BLaER1 (cell line): ENCODE results near the gene ILDR2.

Experiments used
- H3K27ac ChIP-seq: shearing (Covaris generic); formaldehyde crosslinking; 2 replicates; pipeline ENCODE4 v1.8.1; 2022
- H3K27me3 ChIP-seq: shearing (Covaris generic); formaldehyde crosslinking; 2 replicates; pipeline ENCODE4 v1.8.1; 2022
- H3K36me3 ChIP-seq: shearing (Covaris generic); formaldehyde crosslinking; 2 replicates; pipeline ENCODE4 v1.8.1; 2022
- H3K4me1 ChIP-seq: shearing (Covaris generic); formaldehyde crosslinking; 2 replicates; pipeline ENCODE4 v1.8.1; 2022
- H3K4me2 ChIP-seq: shearing (Covaris generic); formaldehyde crosslinking; 2 replicates; pipeline ENCODE4 v1.8.1; 2022
- H3K4me3 ChIP-seq: shearing (Covaris generic); formaldehyde crosslinking; 2 replicates; pipeline ENCODE4 v1.8.1; 2022
- H3K9ac ChIP-seq: shearing (Covaris generic); formaldehyde crosslinking; 2 replicates; pipeline ENCODE4 v1.8.1; 2022
- H3K9me3 ChIP-seq: shearing (Covaris generic); formaldehyde crosslinking; 2 replicates; pipeline ENCODE4 v1.8.1; 2022
- H4K20me1 ChIP-seq: shearing (Covaris generic); formaldehyde crosslinking; 2 replicates; pipeline ENCODE4 v1.8.1; 2022
- Cebpa-rat ChIP-seq: shearing (Covaris generic); IDR thresholded peaks from 2 replicates; pipeline ENCODE4 v1.8.1; 2022

Gene ILDR2

DNA sequence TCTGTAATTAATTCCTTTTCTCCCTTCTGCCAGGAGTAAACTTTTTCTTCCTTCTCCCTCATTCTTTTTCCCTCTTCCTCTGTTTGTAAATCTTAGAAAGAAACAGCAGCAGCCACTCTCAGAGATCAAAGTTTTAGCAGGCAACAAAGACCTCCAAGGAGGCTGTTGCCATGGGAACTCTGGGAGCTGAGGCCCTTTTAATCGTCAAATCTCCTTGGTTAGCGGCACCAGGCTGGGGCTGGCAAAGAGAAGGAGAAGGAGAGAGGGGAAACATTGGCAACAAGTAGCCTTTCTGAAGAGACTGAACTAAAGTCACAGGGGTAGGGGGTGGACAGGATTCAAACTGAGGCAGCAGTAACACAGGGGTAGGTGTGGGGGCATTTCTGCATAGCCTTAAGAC is 25.2 kb downstream of the ILDR2 start:
- H3K27ac ChIP-seq = no peak overlapping the region
- TF ChIP-seq Cebpa-rat = no peak
- no peaks in the 10 kb centered on the region for H3K36me3 ChIP-seq
- no peaks in the 10 kb centered on the region for H3K27me3 ChIP-seq
- 0 out of 2 replicates have a peak overlapping the region, but pooled peaks have one; percentile 0 for H3K4me2 ChIP-seq
- H3K4me1 ChIP-seq = peaks cover 41% of the 10 kb centered on the region
- no peak overlapping the region for H3K4me3 ChIP-seq
- H3K9me3 ChIP-seq = no peaks in the 10 kb centered on the region
- H4K20me1 ChIP-seq = no peaks in the 10 kb centered on the region
- no peak overlapping the region for H3K9ac ChIP-seq

DNA sequence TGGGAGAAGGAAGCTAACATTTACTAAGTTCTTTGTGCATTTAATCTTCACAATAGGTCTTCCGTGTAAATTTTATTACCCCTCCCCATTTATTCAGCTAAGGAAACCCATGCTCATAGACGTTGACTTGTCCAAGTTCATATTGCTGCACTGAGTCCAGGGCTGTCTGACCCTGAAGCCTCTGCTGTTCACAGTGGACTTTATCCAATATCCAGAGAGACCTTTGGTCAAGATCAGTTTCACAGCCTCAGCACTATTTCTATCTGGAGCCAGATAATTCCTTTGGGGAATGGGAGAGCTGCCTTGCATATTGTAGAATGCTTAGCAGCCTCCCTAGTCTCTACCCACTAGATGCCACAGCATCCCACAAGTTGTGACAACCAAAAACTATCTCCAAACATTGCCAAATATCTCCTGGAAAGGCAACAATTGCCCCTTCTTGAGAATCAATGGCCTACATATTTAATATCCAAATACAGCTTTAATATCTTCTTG is 26.4 kb downstream of the ILDR2 start:
- Histone ChIP-seq H3K27me3 (no peaks in the 10 kb centered on the region), H4K20me1 (no peaks in the 10 kb centered on the region), H3K4me2 (no peak overlapping the region), H3K27ac (no peak overlapping the region), H3K36me3 (no peaks in the 10 kb centered on the region), H3K9ac (no peak overlapping the region), H3K4me3 (no peak overlapping the region), H3K9me3 (no peaks in the 10 kb centered on the region), H3K4me1 (peaks cover 54% of the 10 kb centered on the region)
- TF ChIP-seq Cebpa-rat = no peak

DNA sequence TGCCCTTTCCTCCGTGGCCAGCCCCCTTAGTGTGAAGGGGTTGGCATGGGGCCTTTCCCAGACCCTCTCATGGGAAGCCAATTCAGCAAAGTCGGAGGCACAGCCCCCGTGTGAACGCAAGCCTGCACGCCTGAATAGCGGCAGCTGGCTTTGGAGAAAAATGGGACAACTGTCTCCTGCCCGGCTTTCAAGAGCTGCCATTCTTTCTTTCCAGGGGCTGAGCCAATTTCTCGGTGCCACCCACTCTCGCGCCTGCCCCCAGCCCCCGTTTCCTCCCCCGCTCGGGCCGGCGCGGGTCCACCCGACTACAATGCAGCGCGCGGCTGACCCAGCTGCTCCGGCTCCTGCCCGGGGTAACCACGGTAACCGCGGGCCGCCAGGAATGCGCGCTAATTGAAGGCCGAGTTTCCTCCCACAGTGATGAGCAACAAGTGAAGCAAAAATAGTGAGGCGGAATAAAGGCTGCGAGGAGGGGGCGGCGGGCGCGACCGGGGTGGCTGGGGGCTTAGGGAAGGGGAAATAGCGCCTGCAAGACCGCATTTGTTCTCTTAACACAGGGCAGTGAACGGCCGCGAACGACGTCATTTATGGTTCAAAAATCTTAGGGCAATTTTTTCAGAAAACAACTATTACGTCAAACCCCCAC is 27.8 kb downstream of the ILDR2 start:
- Histone ChIP-seq H3K4me3 (peak overlapping the region; percentile 60), H3K27me3 (no peaks in the 10 kb centered on the region), H3K9me3 (no peaks in the 10 kb centered on the region), H3K4me1 (peaks cover 58% of the 10 kb centered on the region), H3K9ac (peak overlapping the region; percentile 8; the same call in 1 of the 2 replicates), H4K20me1 (no peaks in the 10 kb centered on the region), H3K27ac (peak overlapping the region; percentile 3; the same call in 1 of the 2 replicates), H3K4me2 (peak overlapping the region; percentile 87), H3K36me3 (no peaks in the 10 kb centered on the region)
- no peak for TF ChIP-seq Cebpa-rat

DNA sequence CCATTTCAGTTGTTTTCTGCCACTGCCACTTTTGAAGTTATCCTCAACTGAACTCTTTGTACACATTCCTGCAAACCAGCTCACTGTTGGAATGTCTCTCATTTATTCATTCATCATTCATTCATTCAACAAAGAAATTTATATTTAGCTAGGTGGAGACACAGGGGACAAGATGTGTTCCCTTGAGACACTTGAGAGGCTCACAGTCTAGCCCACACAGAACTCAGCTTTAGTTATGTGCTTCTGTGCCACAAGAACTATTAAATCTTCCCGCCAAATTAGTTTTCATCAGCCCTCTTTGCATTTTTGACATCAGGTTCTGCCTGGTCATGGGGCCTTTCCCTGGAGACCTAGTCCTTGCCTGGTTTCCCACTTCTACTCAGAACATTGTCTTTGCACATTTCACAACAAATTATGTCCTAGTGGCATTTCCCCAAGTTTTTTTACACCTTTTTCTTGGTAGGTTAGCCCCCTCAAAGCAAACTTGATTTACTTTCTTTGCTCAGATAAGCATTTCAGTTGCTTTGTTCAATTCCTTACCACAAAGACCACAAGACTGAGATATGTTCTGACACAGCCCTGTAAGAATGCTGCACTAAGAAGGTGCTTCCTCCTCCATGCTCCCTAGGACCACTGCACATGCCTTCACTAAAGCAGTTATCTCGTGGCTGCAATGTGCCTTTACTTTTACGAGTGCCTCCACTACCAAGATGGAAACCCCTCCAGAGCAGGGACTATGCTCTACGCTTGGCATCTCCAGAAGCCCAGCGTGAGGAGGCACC is 31.0 kb downstream of the ILDR2 start:
- Histone ChIP-seq H4K20me1 (no peaks in the 10 kb centered on the region), H3K4me1 (peaks cover 60% of the 10 kb centered on the region), H3K4me2 (peak overlapping the region; percentile 71), H3K36me3 (no peaks in the 10 kb centered on the region), H3K27ac (peak overlapping the region; percentile 39; the same call in 1 of the 2 replicates), H3K9me3 (no peaks in the 10 kb centered on the region), H3K4me3 (no peak overlapping the region), H3K27me3 (no peaks in the 10 kb centered on the region), H3K9ac (no peak overlapping the region)
- no peak for TF ChIP-seq Cebpa-rat

DNA sequence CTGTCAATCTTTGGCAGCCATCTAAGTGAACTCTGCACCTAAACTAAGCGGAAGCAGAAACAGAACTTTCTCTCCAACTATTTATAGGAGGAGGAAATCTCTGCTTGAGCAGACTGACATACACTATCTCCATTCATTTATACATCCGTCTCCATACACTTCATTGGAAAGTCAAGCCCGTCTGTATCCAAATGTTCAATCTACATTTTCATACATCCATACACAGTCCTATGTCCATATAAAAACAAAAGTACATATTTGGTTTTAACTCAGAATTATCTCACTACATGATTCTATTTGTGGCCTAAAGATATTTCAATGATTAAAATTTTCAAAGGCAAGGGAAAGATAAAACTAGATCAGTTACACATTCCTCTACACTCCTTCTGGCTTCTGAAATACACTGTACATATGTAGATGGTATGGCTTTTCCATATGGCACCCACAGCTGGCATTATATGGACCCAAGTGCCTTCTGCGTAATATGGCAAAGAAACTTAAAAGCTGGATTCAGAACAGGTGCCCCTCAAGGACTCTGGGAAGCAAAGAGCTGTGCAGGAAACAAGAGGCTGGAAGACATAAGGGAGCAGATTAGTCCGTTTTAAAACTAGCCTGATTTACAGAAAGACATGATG is 35.5 kb downstream of the ILDR2 start:
- peaks cover 26% of the 10 kb centered on the region for H3K4me1 ChIP-seq
- peak overlapping the region; percentile 36 for H3K4me2 ChIP-seq
- H3K36me3 ChIP-seq = no peaks in the 10 kb centered on the region
- no peaks in the 10 kb centered on the region for H4K20me1 ChIP-seq
- no peaks in the 10 kb centered on the region for H3K9me3 ChIP-seq
- H3K9ac ChIP-seq = no peak overlapping the region
- no peak overlapping the region for H3K4me3 ChIP-seq
- no peak overlapping the region for H3K27ac ChIP-seq
- TF ChIP-seq Cebpa-rat = no peak
- no peaks in the 10 kb centered on the region for H3K27me3 ChIP-seq

DNA sequence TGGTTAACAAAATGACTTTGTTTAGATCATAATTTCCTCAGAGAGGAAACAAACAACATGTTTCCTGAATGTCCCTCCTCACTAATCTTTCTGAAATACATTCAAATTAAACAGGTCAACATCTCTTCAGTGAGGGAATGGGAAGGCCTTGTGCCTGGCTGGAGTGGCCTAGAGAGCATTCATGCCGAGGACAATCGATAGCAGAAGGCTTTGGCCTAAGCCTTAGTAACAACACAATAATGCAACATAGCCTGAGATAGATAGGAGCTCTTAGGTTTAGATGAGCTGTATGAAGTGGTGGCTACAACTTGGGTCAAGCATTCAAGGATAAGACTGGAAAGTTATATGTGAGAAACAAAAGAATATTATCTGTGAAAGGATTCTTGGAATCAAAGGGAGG is 37.4 kb downstream of the ILDR2 start:
- no peak for TF ChIP-seq Cebpa-rat
- no peak overlapping the region for H3K4me3 ChIP-seq
- no peak overlapping the region for H3K4me2 ChIP-seq
- H3K27me3 ChIP-seq = no peaks in the 10 kb centered on the region
- H4K20me1 ChIP-seq = no peaks in the 10 kb centered on the region
- no peak overlapping the region for H3K27ac ChIP-seq
- no peaks in the 10 kb centered on the region for H3K36me3 ChIP-seq
- no peak overlapping the region for H3K9ac ChIP-seq
- no peaks in the 10 kb centered on the region for H3K9me3 ChIP-seq
- H3K4me1 ChIP-seq = peaks cover 12% of the 10 kb centered on the region

DNA sequence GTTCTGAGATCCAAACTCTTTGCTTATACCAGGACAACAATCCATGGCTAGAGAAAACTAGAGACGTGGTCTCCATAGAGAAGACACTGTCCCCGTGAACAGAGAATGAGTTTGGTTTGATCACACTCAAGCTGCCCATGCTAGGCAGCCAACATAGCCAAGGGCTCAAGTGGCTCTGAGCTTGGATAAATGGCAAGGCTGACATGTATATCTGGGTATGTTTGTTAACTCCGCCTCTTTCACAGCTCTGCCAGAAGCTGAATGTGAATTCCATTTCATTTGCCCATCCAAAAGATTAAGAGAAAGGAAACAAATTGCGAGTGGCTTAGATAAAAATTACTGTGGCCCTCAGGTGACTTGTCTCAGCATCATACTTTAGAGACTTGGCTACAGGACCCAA is 38.0 kb downstream of the ILDR2 start:
- Histone ChIP-seq H3K9me3 (no peaks in the 10 kb centered on the region), H3K36me3 (no peaks in the 10 kb centered on the region), H3K27me3 (no peaks in the 10 kb centered on the region), H3K4me2 (no peak overlapping the region), H3K4me1 (peaks cover 12% of the 10 kb centered on the region), H4K20me1 (no peaks in the 10 kb centered on the region), H3K27ac (no peak overlapping the region), H3K9ac (no peak overlapping the region), H3K4me3 (no peak overlapping the region)
- TF ChIP-seq Cebpa-rat = no peak

DNA sequence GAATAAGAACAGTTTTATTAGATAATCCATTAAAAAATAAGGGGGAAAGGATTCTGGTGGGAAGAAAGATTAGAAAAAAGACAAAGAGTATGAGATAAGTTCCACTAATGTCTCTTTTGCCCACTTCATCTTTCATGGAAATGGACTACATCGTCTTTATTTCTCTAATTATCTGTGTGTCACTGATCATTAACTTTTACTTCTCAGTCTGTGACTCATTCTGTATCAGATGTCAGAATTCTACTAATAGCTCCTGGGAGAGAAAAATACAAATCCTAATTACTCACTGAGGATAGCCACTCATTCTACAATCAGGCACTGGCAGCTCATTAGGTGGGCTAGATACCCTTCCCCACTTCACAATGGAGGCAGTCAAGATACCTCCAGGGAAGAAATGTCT is 41.7 kb downstream of the ILDR2 start:
- Histone ChIP-seq H3K27me3 (no peaks in the 10 kb centered on the region), H3K4me2 (no peak overlapping the region), H4K20me1 (no peaks in the 10 kb centered on the region), H3K4me3 (no peak overlapping the region), H3K27ac (no peak overlapping the region), H3K9ac (no peak overlapping the region), H3K36me3 (no peaks in the 10 kb centered on the region), H3K4me1 (no peaks in the 10 kb centered on the region), H3K9me3 (no peaks in the 10 kb centered on the region)
- no peak for TF ChIP-seq Cebpa-rat

DNA sequence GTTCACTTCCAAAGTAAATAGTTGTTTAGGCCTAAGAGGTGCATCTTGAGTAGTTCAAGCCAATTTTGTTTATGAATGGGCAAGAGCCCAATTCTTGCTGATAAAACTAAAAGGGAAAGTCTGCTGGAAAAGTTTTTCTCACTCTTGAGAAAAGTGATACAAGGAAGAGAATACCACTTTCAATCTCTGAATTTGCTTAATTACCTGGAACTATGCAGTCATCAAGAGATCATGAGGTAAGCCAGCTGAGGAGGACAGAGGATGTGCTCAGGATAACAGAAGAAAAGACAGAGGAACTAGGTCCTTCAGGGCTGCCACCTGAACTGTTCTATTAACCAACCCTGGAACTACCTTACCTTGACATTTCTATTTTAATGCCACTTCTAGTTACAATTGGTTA is 42.2 kb downstream of the ILDR2 start:
- H3K9me3 ChIP-seq = no peaks in the 10 kb centered on the region
- H3K27me3 ChIP-seq = no peaks in the 10 kb centered on the region
- no peaks in the 10 kb centered on the region for H4K20me1 ChIP-seq
- no peak overlapping the region for H3K27ac ChIP-seq
- TF ChIP-seq Cebpa-rat = no peak
- H3K36me3 ChIP-seq = no peaks in the 10 kb centered on the region
- no peak overlapping the region for H3K4me2 ChIP-seq
- H3K9ac ChIP-seq = no peak overlapping the region
- no peaks in the 10 kb centered on the region for H3K4me1 ChIP-seq
- no peak overlapping the region for H3K4me3 ChIP-seq

DNA sequence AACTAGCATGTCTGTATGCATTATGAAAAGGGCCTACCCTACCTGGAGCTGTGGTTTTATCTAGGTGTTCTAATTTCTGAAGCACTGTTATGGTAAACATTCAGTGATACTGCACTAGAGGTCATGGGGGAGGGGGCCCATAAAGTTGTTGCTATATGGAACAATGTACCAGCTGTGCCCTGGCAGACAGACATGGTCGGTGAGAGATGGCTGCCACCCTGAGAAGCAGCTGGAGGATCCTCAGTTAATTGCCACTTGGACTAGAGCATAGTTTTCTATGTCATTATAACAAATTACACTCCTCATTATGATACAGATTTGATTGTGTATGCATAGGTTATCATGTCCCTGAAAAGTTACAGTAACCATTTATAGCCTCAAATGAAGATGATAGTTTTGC is 45.4 kb downstream of the ILDR2 start:
- no peak for TF ChIP-seq Cebpa-rat
- H3K9me3 ChIP-seq = no peaks in the 10 kb centered on the region
- peaks cover 9% of the 10 kb centered on the region for H3K4me1 ChIP-seq
- no peaks in the 10 kb centered on the region for H3K36me3 ChIP-seq
- no peaks in the 10 kb centered on the region for H4K20me1 ChIP-seq
- H3K4me3 ChIP-seq = no peak overlapping the region
- H3K27me3 ChIP-seq = no peaks in the 10 kb centered on the region
- no peak overlapping the region for H3K4me2 ChIP-seq
- H3K27ac ChIP-seq = no peak overlapping the region
- no peak overlapping the region for H3K9ac ChIP-seq
